GM10266 (cell line): ENCODE results near the gene TAF3.

ENCODE experiments used
- DNase-seq: peaks from one replicate; pipeline ENCODE4 v3.0.0; 2012; ENCODE audit errors: extremely low spot score
- TF ChIP-seq, protein P1 (sequence below): IDR thresholded peaks from 2 replicates; pipeline ENCODE4 v1.5.1; 2012; ENCODE audit warnings: mild to moderate bottlenecking, low read depth; ENCODE audit not compliant: control insufficient read depth, insufficient read depth; ENCODE audit errors: missing control alignments

TAF3 gene

GRCh38 chr10:7892146-7892545 is 73.8 kb downstream of the TAF3 start:
- DNase-seq: no peak
- TF ChIP-seq, protein P1, sequence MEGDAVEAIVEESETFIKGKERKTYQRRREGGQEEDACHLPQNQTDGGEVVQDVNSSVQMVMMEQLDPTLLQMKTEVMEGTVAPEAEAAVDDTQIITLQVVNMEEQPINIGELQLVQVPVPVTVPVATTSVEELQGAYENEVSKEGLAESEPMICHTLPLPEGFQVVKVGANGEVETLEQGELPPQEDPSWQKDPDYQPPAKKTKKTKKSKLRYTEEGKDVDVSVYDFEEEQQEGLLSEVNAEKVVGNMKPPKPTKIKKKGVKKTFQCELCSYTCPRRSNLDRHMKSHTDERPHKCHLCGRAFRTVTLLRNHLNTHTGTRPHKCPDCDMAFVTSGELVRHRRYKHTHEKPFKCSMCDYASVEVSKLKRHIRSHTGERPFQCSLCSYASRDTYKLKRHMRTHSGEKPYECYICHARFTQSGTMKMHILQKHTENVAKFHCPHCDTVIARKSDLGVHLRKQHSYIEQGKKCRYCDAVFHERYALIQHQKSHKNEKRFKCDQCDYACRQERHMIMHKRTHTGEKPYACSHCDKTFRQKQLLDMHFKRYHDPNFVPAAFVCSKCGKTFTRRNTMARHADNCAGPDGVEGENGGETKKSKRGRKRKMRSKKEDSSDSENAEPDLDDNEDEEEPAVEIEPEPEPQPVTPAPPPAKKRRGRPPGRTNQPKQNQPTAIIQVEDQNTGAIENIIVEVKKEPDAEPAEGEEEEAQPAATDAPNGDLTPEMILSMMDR: no peak

DNA sequence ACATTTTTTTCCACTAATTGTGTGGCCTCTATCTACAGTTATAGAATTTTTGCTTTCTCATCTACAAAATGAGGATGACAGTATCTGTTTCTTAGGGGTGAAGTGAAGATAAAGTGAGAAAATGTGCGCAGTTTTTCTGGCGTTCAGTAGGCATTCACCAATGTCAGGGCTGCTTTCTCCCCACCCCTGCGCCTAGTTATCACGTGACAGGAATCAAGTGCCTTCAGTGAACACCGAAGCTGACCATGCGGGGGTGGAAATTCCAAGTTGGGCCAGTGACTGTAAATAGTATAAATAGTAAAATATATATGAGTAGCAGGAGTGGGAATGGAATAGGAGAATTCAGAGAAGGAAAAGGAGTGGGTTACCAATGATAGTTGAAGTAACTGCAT is 77.4 kb downstream of the TAF3 start:
- no peak for DNase-seq
- TF ChIP-seq, protein P1: no peak

- DNase-seq: no peak
- TF ChIP-seq, protein P1: no peak
Observed at GRCh38 chr10:7896297-7896696, 78.0 kb downstream of the TAF3 start.

GRCh38 chr10:7901256-7901655 is 83.0 kb downstream of the TAF3 start:
- TF ChIP-seq, protein P1: no peak
- no peak for DNase-seq

DNA sequence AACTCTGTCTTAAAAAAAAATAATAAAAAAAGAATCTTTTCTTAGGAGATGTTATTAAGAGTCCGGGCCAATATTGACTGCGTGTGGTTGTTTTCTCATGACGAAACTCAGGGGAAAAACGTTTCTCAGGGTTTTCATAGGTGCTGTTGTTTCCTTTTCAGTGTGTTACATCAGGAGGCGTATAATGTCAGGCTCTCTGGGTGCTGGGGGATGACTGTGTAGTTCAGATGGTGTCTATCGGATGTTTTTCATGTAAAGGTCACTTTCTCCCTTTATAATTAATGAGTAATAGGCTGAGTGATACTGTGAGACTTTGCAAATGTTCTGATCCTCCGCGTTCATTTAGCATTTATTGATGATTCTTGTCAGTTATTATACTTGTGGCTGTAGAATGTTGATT is 84.1 kb downstream of the TAF3 start:
- TF ChIP-seq, protein P1: no peak

GRCh38 chr10:7903851-7904250 is 85.5 kb downstream of the TAF3 start:
- DNase-seq: no peak
- TF ChIP-seq, protein P1: no peak

More for the DNA sequence above, 84.1 kb downstream of the TAF3 start:
- DNase-seq: no peak

- no peak for DNase-seq
- TF ChIP-seq, protein P1: no peak
Observed at GRCh38 chr10:7906128-7906527, 87.8 kb downstream of the TAF3 start.
